Skeletal muscle tissue (tissue), 4 donors: Measurements from ENCODE around the gene R3HDM2. TPM values are rescaled to one million over a fixed set of nuclear protein-coding genes. Genes with fewer than 3 reads are reported as not detected.

Experiments used
- H3K27ac ChIP-seq: one replicate; pipeline ENCODE4 v1.7.0; 2013; ENCODE audit warnings: mild to moderate bottlenecking, low read depth, low read length, inconsistent platforms
- H3K27me3 ChIP-seq, 3 donors: one replicate each; pipeline ENCODE4 v1.7.0; 2013; ENCODE audit warnings: low read length in 3 of 3; ENCODE audit not compliant: control insufficient read depth in 3 of 3, insufficient read depth in 3 of 3
- H3K36me3 ChIP-seq, 3 donors: one replicate each; pipeline ENCODE4 v1.7.0; 2013; ENCODE audit warnings: low read length in 3 of 3; ENCODE audit not compliant: control insufficient read depth in 3 of 3, insufficient read depth in 3 of 3
- H3K4me1 ChIP-seq, 3 donors: one replicate each; pipeline ENCODE4 v1.7.0; 2013; ENCODE audit warnings: low read length in 3 of 3, mild to moderate bottlenecking in 3 of 3; ENCODE audit not compliant: control insufficient read depth in 3 of 3, insufficient read depth in 3 of 3
- H3K4me3 ChIP-seq, 3 donors: one replicate each; pipeline ENCODE4 v1.7.0; 2013; ENCODE audit warnings: low read length in 3 of 3
- H3K9ac ChIP-seq, 3 donors: one replicate each; pipeline ENCODE4 v1.7.0; 2013; ENCODE audit warnings: low read length in 3 of 3, mild to moderate bottlenecking in 3 of 3, moderate library complexity in 2 of 3, low read depth in 1 of 3
- H3K9me3 ChIP-seq, 3 donors: one replicate each; pipeline ENCODE4 v1.7.0; 2013; ENCODE audit warnings: low read length in 3 of 3; ENCODE audit not compliant: control insufficient read depth in 3 of 3
- total RNA-seq: library from RNA; depleted of rRNA; stranded (reverse); fragments of >200 nt; gene quantifications from one replicate; pipeline ENCODE4 v1.2.3, GENCODE V29; 2014
- donor health status: Osteomylitis.

The R3HDM2 gene
- total RNA-seq, 1 donor from 2014 or later = 9.9 TPM

GRCh38 chr12:57216014-57216911 lies 214.6 kb downstream of the R3HDM2 start, which contains the start of gene NXPH4:
Gene NXPH4, plus strand, starts transcription at chr12:57216794. Its CDS starts 176 bp downstream, at chr12:57216970.
- Histone ChIP-seq H3K4me1 (peaks cover 24 to 42% (median 41%) of the 10 kb centered on the region in 3 donors), H3K9ac (peak within 1 kb of the TSS in 1 of 3 donors; percentile 50), H3K27ac (no peak within 1 kb of the TSS), H3K36me3 (peaks cover 0 to 3% (median 0%) of the 10 kb centered on the region in 3 donors), H3K9me3 (no peaks in the 10 kb centered on the region), H3K4me3 (peak within 1 kb of the TSS in 2 of 3 donors; percentile 57 to 65), H3K27me3 (peaks cover 55 to 68% (median 63%) of the 10 kb centered on the region in 3 donors)

GRCh38 chr12:57215668-57216013 lies 215.2 kb downstream of the R3HDM2 start:
- Histone ChIP-seq H3K27ac (no peak overlapping the region), H3K36me3 (peaks cover 0 to 3% (median 3%) of the 10 kb centered on the region in 3 donors), H3K9ac (no peak overlapping the region), H3K4me3 (no peak overlapping the region), H3K4me1 (peaks cover 24 to 42% (median 41%) of the 10 kb centered on the region in 3 donors), H3K9me3 (no peaks in the 10 kb centered on the region), H3K27me3 (peaks cover 48 to 62% (median 56%) of the 10 kb centered on the region in 3 donors)

GRCh38 chr12:57215065-57215464 lies 215.8 kb downstream of the R3HDM2 start:
- no peak overlapping the region for H3K27ac ChIP-seq
- H3K9ac ChIP-seq = no peak overlapping the region
- H3K27me3 ChIP-seq = peaks cover 46 to 59% (median 54%) of the 10 kb centered on the region in 3 donors
- no peak overlapping the region for H3K4me3 ChIP-seq
- H3K36me3 ChIP-seq = peaks cover 2 to 5% (median 3%) of the 10 kb centered on the region in 3 donors
- peaks cover 24 to 42% (median 41%) of the 10 kb centered on the region in 3 donors for H3K4me1 ChIP-seq
- no peaks in the 10 kb centered on the region for H3K9me3 ChIP-seq

GRCh38 chr12:57214398-57214781 lies 216.5 kb downstream of the R3HDM2 start:
- peaks cover 24 to 42% (median 41%) of the 10 kb centered on the region in 3 donors for H3K4me1 ChIP-seq
- H3K9me3 ChIP-seq = no peaks in the 10 kb centered on the region
- no peak overlapping the region for H3K4me3 ChIP-seq
- no peak overlapping the region for H3K27ac ChIP-seq
- H3K36me3 ChIP-seq = peaks cover 5 to 12% (median 6%) of the 10 kb centered on the region in 3 donors
- H3K9ac ChIP-seq = peak overlapping the region in 1 of 3 donors; percentile 9
- peaks cover 40 to 53% (median 48%) of the 10 kb centered on the region in 3 donors for H3K27me3 ChIP-seq

- peaks cover 24 to 42% (median 41%) of the 10 kb centered on the region in 3 donors for H3K4me1 ChIP-seq
- H3K27me3 ChIP-seq = peaks cover 36 to 48% (median 43%) of the 10 kb centered on the region in 3 donors
- peak overlapping the region in 1 of 3 donors; percentile 9 for H3K9ac ChIP-seq
- peaks cover 9 to 14% (median 10%) of the 10 kb centered on the region in 3 donors for H3K36me3 ChIP-seq
- H3K27ac ChIP-seq = no peak overlapping the region
- H3K4me3 ChIP-seq = no peak overlapping the region
- no peaks in the 10 kb centered on the region for H3K9me3 ChIP-seq
Observed at GRCh38 chr12:57213763-57214397, 217.0 kb downstream of the R3HDM2 start.

- Histone ChIP-seq H3K4me1 (peaks cover 24 to 43% (median 42%) of the 10 kb centered on the region in 3 donors), H3K9ac (peak overlapping the region in 1 of 3 donors; percentile 25), H3K4me3 (no peak overlapping the region), H3K27ac (no peak overlapping the region), H3K9me3 (no peaks in the 10 kb centered on the region), H3K36me3 (peaks cover 9 to 14% (median 10%) of the 10 kb centered on the region in 3 donors), H3K27me3 (peaks cover 31 to 41% (median 36%) of the 10 kb centered on the region in 3 donors)
Observed at GRCh38 chr12:57213058-57213715, 217.7 kb downstream of the R3HDM2 start.

GRCh38 chr12:57212701-57213057 lies 218.2 kb downstream of the R3HDM2 start:
- Histone ChIP-seq H3K9me3 (no peaks in the 10 kb centered on the region), H3K27me3 (peaks cover 28 to 36% (median 31%) of the 10 kb centered on the region in 3 donors), H3K9ac (peak overlapping the region in 1 of 3 donors; percentile 25), H3K36me3 (peaks cover 9 to 18% (median 10%) of the 10 kb centered on the region in 3 donors), H3K27ac (no peak overlapping the region), H3K4me1 (peaks cover 24 to 40% (median 40%) of the 10 kb centered on the region in 3 donors), H3K4me3 (no peak overlapping the region)

GRCh38 chr12:57211791-57212700 lies 218.8 kb downstream of the R3HDM2 start:
- H3K9ac ChIP-seq = no peak overlapping the region
- peaks cover 9 to 21% (median 10%) of the 10 kb centered on the region in 3 donors for H3K36me3 ChIP-seq
- no peaks in the 10 kb centered on the region for H3K9me3 ChIP-seq
- H3K27ac ChIP-seq = no peak overlapping the region
- H3K4me1 ChIP-seq = peaks cover 18 to 33% (median 33%) of the 10 kb centered on the region in 3 donors
- H3K4me3 ChIP-seq = no peak overlapping the region
- peaks cover 22 to 30% (median 25%) of the 10 kb centered on the region in 3 donors for H3K27me3 ChIP-seq
